Osteocyte (in vitro differentiated cells): ENCODE results near the gene RABL6. TPM values are rescaled to one million over a fixed set of nuclear protein-coding genes. Genes with fewer than 3 reads are reported as not detected.

Experiments
- DNase-seq: peaks from one replicate; pipeline ENCODE4 v3.0.0; 2021; ENCODE audit warnings: mixed read lengths; ENCODE audit not compliant: unreplicated experiment; ENCODE audit errors: extremely low spot score
- H3K27ac Mint-ChIP-seq: one replicate; pipeline ENCODE4 v1.8.0; 2021; ENCODE audit warnings: mild to moderate bottlenecking, mixed read lengths; ENCODE audit not compliant: unreplicated experiment
- H3K27me3 Mint-ChIP-seq: one replicate; pipeline ENCODE4 v1.8.0; 2021; ENCODE audit warnings: mixed read lengths; ENCODE audit not compliant: unreplicated experiment
- H3K36me3 Mint-ChIP-seq: one replicate; pipeline ENCODE4 v1.8.0; 2021; ENCODE audit warnings: mixed read lengths; ENCODE audit not compliant: unreplicated experiment
- H3K4me1 Mint-ChIP-seq: one replicate; pipeline ENCODE4 v1.8.0; 2021; ENCODE audit warnings: mixed read lengths; ENCODE audit not compliant: unreplicated experiment
- H3K4me3 Mint-ChIP-seq: one replicate; pipeline ENCODE4 v1.8.0; 2021; ENCODE audit warnings: mild to moderate bottlenecking, moderate library complexity, mixed read lengths; ENCODE audit not compliant: unreplicated experiment
- H3K9me3 Mint-ChIP-seq: one replicate; pipeline ENCODE4 v1.8.0; 2021; ENCODE audit warnings: mixed read lengths; ENCODE audit not compliant: unreplicated experiment
- CTCF ChIP-seq: fragments of 200-600 bp; sonication (generic); IDR thresholded peaks from 2 replicates; pipeline ENCODE4 v1.5.0; 2021; ENCODE audit warnings: antibody characterized with exemption, mild to moderate bottlenecking, moderate library complexity
- total RNA-seq: library from RNA; stranded (reverse); gene quantifications from 2 replicates; pipeline ENCODE4 v1.2.1, GENCODE V29; 2021

RABL6 gene
- total RNA-seq, 1 donor from 2014 or later, result 84.7 TPM

- no peak for TF ChIP-seq CTCF
- no peaks in the 10 kb centered on the region for H3K9me3 Mint-ChIP-seq
- peak overlapping the region; percentile 97 for H3K27ac Mint-ChIP-seq
- peaks cover 29% of the 10 kb centered on the region for H3K4me1 Mint-ChIP-seq
- DNase-seq, result peak; percentile 92
- H3K4me3 Mint-ChIP-seq, result peak overlapping the region; percentile 94
- no peaks in the 10 kb centered on the region for H3K27me3 Mint-ChIP-seq
- H3K36me3 Mint-ChIP-seq, result no peaks in the 10 kb centered on the region
Observed at GRCh38 chr9:136847088-136847825, 39.5 kb downstream of the RABL6 start.

- no peaks in the 10 kb centered on the region for H3K9me3 Mint-ChIP-seq
- DNase-seq, result peak; percentile 95
- no peaks in the 10 kb centered on the region for H3K36me3 Mint-ChIP-seq
- no peak for TF ChIP-seq CTCF
- peak overlapping the region; percentile 94 for H3K4me3 Mint-ChIP-seq
- peak overlapping the region; percentile 97 for H3K27ac Mint-ChIP-seq
- H3K4me1 Mint-ChIP-seq, result peaks cover 27% of the 10 kb centered on the region
- H3K27me3 Mint-ChIP-seq, result no peaks in the 10 kb centered on the region
Observed at GRCh38 chr9:136847826-136848392, 40.2 kb downstream of the RABL6 start.

GRCh38 chr9:136848393-136849037, 40.8 kb downstream of the RABL6 start:
- no peaks in the 10 kb centered on the region for H3K9me3 Mint-ChIP-seq
- H3K4me1 Mint-ChIP-seq, result peaks cover 25% of the 10 kb centered on the region
- no peaks in the 10 kb centered on the region for H3K27me3 Mint-ChIP-seq
- TF ChIP-seq CTCF, result no peak
- peak overlapping the region; percentile 94 for H3K4me3 Mint-ChIP-seq
- no peak for DNase-seq
- H3K27ac Mint-ChIP-seq, result peak overlapping the region; percentile 97
- H3K36me3 Mint-ChIP-seq, result no peaks in the 10 kb centered on the region

- Mint-ChIP-seq H3K36me3 (no peaks in the 10 kb centered on the region), H3K27me3 (no peaks in the 10 kb centered on the region), H3K4me3 (peak within 1 kb of the TSS; percentile 94), H3K4me1 (peaks cover 22% of the 10 kb centered on the region), H3K27ac (peak within 1 kb of the TSS; percentile 97), H3K9me3 (no peaks in the 10 kb centered on the region)
- TF ChIP-seq CTCF, result no peak
- peak; percentile 100 for DNase-seq
Observed at GRCh38 chr9:136849038-136849959, 41.6 kb downstream of the RABL6 start, which contains the start of gene PHPT1. TSS of gene PHPT1 (plus strand) at chr9:136849409. CDS start at chr9:136849431, 22 bp downstream.
